Brain microvascular endothelial cell (primary cell): Measurements from ENCODE around the gene ATP13A2.
"Not testable (repeated sequence)": the region's sequence is repeated elsewhere in the genome, so short reads cannot be mapped to it uniquely, and the experiment has no call there.

Experiments used
- DNase-seq: peaks from one replicate; pipeline ENCODE4 v3.0.0-alpha.2; 2020
- H3K27ac ChIP-seq: fragments of 250-450 bp; sonication (Bioruptor Pico); 2 replicates; pipeline ENCODE4 v1.5.1; 2020; ENCODE audit warnings: mild to moderate bottlenecking, moderate library complexity
- H3K27me3 ChIP-seq: fragments of 250-450 bp; sonication (Bioruptor Pico); replicated peaks from 2 replicates; pipeline ENCODE4 v1.5.1; 2020; ENCODE audit warnings: mild to moderate bottlenecking
- H3K36me3 ChIP-seq: fragments of 250-450 bp; sonication (Bioruptor Pico); replicated peaks from 2 replicates; pipeline ENCODE4 v1.5.1; 2020; ENCODE audit warnings: mild to moderate bottlenecking
- H3K4me3 ChIP-seq: 2 replicates; pipeline ENCODE4 v1.5.1; 2011; ENCODE audit warnings: low read depth, mild to moderate bottlenecking, control low read depth, low read length, moderate library complexity
- CTCF ChIP-seq: IDR thresholded peaks from 2 replicates; pipeline ENCODE4 v1.5.1; 2011; ENCODE audit warnings: low read depth, mild to moderate bottlenecking, moderate library complexity, low read length, control low read depth, inconsistent platforms; ENCODE audit errors: missing control alignments
- in situ Hi-C: cut with HindIII; loops from 2 replicates; pipeline ENCODE4 v1.10.0; 2017; ENCODE audit warnings: low sequenced_read_pairs, low pct_ligation_motif_present

Gene ATP13A2

GRCh38 chr1:16944038-16944437 is 67.7 kb downstream of the ATP13A2 start:
- no peak for TF ChIP-seq CTCF
- Histone ChIP-seq H3K4me3 (no peak overlapping the region), H3K36me3 (peaks cover 12% of the 10 kb centered on the region), H3K27ac (no peak overlapping the region), H3K27me3 (no peaks in the 10 kb centered on the region)
- in situ Hi-C loops, result no loop called here
- DNase-seq, result no peak

- H3K36me3 ChIP-seq, H3K27ac ChIP-seq, H3K27me3 ChIP-seq, H3K4me3 ChIP-seq, DNase-seq, in situ Hi-C loops: not testable (repeated sequence)
These were observed 72.1 kb downstream of the ATP13A2 start for GRCh38 chr1:16939386-16940180.

- no peak for DNase-seq
- Histone ChIP-seq H3K36me3 (no peaks in the 10 kb centered on the region), H3K27ac (no peak overlapping the region), H3K27me3 (no peaks in the 10 kb centered on the region), H3K4me3 (no peak overlapping the region)
- TF ChIP-seq CTCF, result no peak
- in situ Hi-C loops, result no loop called here
These were observed 73.1 kb downstream of the ATP13A2 start for GRCh38 chr1:16938351-16939321.

GRCh38 chr1:16936580-16936979 is 75.1 kb downstream of the ATP13A2 start:
- in situ Hi-C loops, DNase-seq, H3K27ac ChIP-seq, H3K36me3 ChIP-seq, H3K27me3 ChIP-seq, H3K4me3 ChIP-seq: not testable (repeated sequence)
